Glomerular visceral epithelial cell (primary cell): Measurements from ENCODE around the gene MGA.
"Not testable (repeated sequence)": the region's sequence is repeated elsewhere in the genome, so short reads cannot be mapped to it uniquely, and the experiment has no call there.

Source experiments
- DNase-seq: peaks from one replicate; pipeline ENCODE4 v3.0.0-alpha.2; 2016; ENCODE audit errors: extremely low spot score

Gene MGA

DNA sequence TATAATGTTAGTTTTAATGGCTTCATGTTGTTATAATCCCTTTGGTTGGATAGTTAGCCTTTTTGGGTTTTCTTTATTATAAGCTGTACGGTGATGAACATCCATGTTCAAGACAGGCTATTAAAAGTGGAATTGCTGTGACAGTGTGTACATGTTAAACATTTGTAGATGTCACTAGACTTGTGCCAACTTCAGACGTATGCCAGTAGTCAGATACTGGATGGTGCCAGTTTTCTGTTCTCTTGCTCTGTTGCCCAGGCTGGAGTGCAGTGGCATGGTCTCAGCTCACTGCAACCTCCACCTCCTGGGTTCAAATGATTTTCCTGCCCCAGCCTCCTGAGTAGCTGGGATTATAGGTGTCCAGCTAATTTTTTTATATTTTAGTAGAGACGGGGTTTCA is 54.1 kb downstream of the MGA start:
- DNase-seq = no peak

DNA sequence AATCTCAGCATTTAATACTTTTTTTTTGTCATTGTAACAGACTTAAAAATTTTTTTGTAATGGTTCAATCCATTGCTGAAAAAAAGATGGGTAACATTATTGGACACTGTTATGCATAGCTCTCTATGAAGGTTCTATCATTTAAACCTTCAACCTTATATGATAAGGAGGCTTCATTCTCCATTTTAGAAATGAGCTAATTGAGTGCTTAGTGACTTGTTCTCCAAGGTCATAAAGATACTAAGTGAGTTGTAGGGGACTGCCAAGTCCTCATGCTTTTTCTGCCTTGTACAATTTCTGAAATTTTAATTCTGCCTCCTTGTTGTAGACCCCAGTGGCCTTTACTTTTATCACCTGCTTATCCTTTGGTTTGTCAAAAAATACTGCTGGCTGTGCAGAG is 56.7 kb downstream of the MGA start:
- no peak for DNase-seq

GRCh38 chr15:41727143-41727542 is 66.9 kb downstream of the MGA start:
- no peak for DNase-seq

- not testable (repeated sequence) for DNase-seq
These were observed 67.9 kb downstream of the MGA start for GRCh38 chr15:41728061-41728460.

GRCh38 chr15:41730543-41730942 is 70.3 kb downstream of the MGA start:
- DNase-seq = no peak

GRCh38 chr15:41732483-41732882 is 72.3 kb downstream of the MGA start:
- no peak for DNase-seq

DNA sequence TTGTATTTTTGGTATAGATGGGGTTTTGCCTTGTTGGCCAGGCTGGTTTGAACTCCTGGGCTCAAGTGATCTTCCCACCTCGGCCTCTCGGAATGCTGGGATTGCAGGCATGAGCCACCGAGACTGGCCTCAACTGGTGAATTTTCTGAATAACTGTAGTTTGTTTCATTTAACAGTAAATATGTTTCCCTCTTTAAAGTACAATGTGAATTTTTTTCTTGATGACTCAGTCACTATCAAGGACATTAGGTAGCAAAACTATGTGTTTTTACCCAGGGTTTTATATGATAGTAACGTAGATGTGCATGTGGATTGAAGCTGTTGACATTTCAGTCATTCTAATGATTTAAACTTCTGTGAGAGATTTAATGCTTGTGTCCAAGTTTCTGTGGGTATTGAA is 73.9 kb downstream of the MGA start:
- no peak for DNase-seq

DNA sequence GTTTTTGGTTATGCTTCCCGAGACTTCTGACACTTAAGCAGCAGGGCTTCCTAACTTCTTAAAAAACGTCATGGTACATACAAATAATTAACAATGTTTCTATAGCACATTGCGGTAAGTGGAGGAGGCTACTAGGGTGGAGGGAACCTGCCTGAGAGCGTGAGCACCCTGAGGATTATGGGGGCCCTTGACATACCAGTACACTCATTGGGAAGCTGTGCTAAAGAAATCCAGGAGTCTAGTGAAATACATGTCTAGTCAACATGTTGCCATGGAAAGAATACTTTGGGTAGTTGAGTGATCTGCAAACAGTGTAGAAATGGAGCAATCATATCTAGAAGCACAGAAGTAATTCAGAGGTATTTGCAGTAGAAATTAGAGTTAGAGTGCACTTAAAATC is 74.8 kb downstream of the MGA start:
- no peak for DNase-seq

DNA sequence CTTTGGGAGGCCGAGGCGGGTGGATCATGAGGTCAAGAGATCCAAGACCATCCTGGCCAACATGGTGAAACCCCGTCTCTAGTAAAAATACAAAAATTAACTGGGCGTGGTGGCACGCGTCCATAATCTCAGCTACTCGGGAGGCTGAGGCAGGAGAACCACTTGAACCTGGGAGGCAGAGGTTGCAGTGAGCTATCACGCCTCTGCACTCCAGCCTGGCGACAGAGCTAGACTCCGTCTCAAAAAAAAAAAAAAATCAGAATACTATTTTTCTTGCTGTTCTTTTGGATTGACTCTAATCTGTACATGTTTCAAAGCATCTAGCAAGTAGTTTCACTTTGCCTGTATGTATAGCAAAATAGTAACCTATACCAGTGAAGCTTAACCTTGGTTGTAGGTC is 75.3 kb downstream of the MGA start:
- DNase-seq = not testable (repeated sequence)

DNA sequence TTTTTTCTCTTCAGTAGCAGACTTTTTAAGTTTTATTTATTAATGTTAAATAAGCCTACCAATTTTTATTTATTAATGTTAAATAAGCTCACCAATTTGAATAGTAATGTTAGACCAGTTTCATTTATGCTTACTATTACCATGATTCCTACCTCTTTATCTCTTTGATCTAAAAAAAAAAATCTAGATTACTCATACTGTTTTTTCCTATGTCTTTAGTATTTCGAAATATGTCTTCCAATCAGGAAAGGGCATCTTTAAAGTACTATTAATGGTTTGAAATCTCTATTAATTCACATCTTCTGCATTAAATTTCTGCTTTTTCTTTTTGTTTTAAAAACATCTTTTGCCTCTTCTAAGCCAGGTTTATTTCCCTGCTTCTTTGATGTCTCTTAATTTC is 86.6 kb downstream of the MGA start:
- DNase-seq = no peak

GRCh38 chr15:41756198-41756597 is 96.0 kb downstream of the MGA start:
- no peak for DNase-seq

DNA sequence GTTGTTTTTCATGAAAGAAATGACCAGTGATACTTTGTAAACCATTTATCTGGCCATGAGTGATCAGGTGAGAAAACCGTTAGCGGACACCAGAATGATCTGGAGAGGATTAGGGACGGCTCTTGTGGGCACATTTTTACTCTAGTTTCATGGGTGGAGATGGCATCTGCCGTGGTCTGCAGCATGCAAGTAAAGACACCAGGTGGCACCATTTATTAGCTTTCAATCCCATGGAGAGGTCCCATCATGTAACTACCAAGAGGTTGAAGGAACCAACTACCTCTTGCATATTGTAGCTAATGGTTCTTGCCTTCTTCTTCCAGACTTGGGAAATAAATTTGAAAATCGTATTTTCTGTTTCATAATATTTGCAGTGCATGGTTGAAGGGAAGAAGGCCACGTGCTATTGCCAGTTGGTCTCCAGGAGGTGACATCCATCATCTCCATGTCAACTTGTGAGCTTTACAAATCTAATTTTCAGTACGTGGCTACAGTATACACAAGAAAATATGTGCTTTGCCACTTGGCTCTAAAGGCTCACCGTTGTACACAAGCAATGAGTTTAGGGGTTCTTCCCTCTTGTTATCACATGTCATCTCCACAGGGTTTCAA is 112.6 kb downstream of the MGA start:
- peak; percentile 68 for DNase-seq

DNA sequence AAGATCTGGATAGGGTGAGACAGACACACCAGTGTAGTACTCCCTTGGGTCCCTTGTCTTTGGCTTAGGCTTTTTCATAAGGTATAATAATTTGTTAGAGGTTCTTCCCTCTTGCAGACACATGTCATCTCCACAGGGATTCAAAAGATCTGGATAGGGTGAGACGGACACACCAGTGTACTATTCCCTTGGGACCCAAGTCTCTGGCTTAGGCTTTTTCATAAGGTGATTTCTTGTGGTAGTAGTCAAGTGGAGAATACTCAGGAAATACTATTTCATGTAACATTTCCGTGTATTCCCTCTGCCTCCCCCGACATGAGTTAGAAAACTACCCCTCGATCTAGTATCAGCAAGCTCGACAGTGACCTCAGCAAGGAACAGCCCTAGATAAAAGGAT is 113.1 kb downstream of the MGA start:
- DNase-seq = no peak

- peak; percentile 2 for DNase-seq
These were observed 113.5 kb downstream of the MGA start for GRCh38 chr15:41773729-41774061.

- peak; percentile 98 for DNase-seq
These were observed 114.1 kb downstream of the MGA start, which contains the start of gene MAPKBP1 for GRCh38 chr15:41774062-41774881. Gene MAPKBP1 (plus strand): TSS chr15:41774484. CDS start chr15:41775276, 792 bp downstream.

GRCh38 chr15:41774882-41775417 is 114.7 kb downstream of the MGA start:
- DNase-seq = no peak

DNA sequence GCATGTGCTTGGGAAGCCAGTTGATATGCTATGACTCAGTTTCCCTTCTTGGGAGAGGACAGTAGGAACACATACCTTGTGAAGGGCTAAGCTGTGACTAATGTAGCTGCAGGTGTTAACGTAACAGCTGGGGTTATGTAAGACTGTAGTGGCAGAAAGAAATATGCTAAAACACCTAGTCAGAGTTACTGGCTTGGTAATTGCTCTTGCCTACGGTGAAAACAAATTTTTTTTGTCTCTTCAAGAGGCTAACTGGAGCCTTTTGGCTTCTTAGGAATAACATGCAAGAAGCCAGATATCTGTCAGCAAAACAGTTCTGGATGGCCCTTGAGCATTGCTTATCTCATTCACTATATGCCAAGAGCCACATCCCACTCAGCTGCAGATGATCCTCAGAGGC is 115.4 kb downstream of the MGA start:
- DNase-seq = no peak

DNA sequence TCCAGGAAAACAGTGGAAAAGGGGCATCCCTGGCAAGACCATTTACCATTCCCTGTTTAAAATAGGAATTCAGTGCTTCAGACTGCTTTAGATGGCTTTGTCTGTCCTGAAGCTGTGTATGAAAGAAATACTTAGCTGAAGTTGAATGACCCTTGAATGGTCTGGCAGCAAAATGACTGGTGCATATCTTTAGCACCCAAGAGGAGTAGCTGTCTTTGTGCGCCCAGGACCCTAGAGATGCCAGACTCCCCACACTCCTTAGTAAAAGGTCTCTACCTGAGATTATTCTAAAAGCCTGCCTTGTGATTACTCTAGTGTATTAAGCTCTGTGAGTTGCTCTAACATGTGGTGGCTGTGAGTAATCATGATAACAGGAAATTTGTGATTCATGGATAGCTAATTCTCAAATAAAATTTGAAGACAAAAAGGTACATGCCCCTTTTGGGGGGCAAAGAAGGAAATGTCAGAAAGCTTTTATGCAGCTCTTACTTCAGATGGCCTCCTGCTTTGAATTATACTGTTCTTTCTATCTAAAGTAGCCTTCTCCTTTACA is 117.3 kb downstream of the MGA start:
- no peak for DNase-seq

DNA sequence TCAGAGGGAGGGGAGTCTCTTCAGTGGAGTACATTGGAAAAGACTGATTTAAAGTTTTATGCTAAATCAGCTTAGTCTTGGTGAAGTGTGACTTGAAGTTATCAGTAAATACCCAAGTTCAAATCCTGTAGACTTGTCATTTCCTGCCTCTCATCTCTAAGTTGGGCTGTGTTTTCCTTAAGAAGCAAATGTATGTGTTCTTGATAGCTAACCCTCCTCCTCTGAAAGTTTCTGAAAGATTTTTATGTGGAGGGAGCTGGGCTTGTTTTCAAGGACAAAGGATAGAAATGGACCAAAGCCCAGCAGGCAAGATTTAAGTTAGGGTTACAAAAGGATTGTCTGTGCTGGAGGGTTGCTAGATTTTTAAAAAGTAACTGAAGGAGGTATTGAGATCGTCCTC is 118.3 kb downstream of the MGA start:
- no peak for DNase-seq

DNA sequence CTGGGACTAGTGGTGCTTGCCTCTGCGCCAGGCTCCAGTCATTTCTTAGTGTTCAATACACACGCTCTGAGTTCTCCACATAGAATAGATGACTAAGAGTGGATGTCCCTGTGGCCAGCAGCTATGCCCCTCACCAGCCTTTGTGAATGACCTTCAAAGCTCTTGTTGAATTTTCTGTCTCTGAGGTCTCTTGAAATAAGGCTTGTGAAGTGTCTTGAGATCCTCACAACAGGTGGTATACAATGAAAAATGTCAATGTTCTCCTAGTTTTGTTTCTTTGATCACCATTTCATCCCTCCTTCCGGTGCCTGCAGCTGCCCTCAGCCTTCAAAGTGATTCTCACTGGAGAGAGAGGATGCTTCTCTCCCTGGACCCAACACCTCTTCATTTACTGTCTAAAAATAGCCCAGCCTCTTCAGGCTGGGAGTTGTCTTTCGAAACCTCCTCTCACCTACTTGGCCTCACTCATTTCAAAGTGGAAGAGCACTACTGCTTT is 119.5 kb downstream of the MGA start:
- no peak for DNase-seq

- DNase-seq = no peak
These were observed 120.1 kb downstream of the MGA start for GRCh38 chr15:41780266-41780665.

DNA sequence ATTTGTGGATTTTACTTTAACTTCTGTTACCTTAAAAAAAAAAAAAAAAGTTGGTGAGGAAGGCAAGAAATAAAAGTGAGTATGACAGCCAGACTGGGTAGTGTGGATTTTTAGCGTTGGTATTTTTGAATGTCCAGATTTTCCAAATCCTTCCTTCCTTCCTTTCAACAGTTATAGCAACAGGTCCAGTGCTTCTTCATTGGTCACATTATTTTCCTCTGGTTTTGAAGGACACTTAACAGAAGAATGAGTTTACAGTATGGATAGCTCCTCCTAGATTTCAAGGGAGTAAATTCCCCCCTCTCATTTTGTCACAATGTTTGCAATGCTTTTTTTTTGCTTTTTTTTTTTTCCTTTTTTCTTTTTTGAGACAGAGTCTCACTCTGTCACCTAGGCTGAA is 120.5 kb downstream of the MGA start:
- DNase-seq = no peak
